HepG2 (cell line): ENCODE measurements around the gene ERFL. TPM values are rescaled to one million over a fixed set of nuclear protein-coding genes. Genes with fewer than 3 reads are reported as not detected.

Experiments used
- CEBPB ChIP-seq: IDR thresholded peaks from 2 replicates; pipeline ENCODE4 v1.6.1; 2011; ENCODE audit warnings: low read depth, low read length, improper control_type of control experiment, borderline replicate concordance
- DNMT3B ChIP-seq: conservative IDR thresholded peaks from 2 replicates; pipeline ENCODE4 v1.6.1; 2016; ENCODE audit warnings: missing biosample characterization, control low read depth
- FLYWCH1 ChIP-seq: sonication (generic); formaldehyde crosslinking; IDR thresholded peaks from 2 replicates; pipeline ENCODE4 v1.8.1; 2023; ENCODE audit warnings: mild to moderate bottlenecking, missing genetic modification reagents
- GTF3A ChIP-seq: sonication (generic); formaldehyde crosslinking; conservative IDR thresholded peaks from 2 replicates; pipeline ENCODE4 v1.4.0; 2020; ENCODE audit warnings: mild to moderate bottlenecking, missing genetic modification reagents
- HNRNPK ChIP-seq: fragments of 200-400 bp; formaldehyde crosslinking; IDR thresholded peaks from 2 replicates; pipeline ENCODE4 v1.6.1; 2018; ENCODE audit warnings: low read length, low read depth, moderate library complexity, mild to moderate bottlenecking; ENCODE audit not compliant: poor library complexity, severe bottlenecking
- KDM5B ChIP-seq: sonication (generic); formaldehyde crosslinking; IDR thresholded peaks from 2 replicates; pipeline ENCODE4 v1.4.0; 2020; ENCODE audit warnings: missing genetic modification reagents, mild to moderate bottlenecking, borderline replicate concordance
- KLF16 ChIP-seq, 2 experiments: sonication (generic) in 1 of 2; formaldehyde crosslinking in 1 of 2; IDR thresholded peaks; 2 replicates each; pipeline versions ENCODE4 v1.6.1 to v1.8.0; 2016 to 2023; ENCODE audit warnings: missing genetic modification reagents in 2 of 2, missing compliant biosample characterization in 1 of 2
- RXRB ChIP-seq: IDR thresholded peaks from 2 replicates; pipeline ENCODE4 v1.6.1; 2016; ENCODE audit warnings: borderline replicate concordance, missing genetic modification reagents, missing compliant biosample characterization
- SP2 ChIP-seq: sonication (generic); formaldehyde crosslinking; IDR thresholded peaks from 2 replicates; pipeline ENCODE4 v1.5.1; 2020; ENCODE audit warnings: mild to moderate bottlenecking, missing genetic modification reagents
- SRY ChIP-seq: sonication (generic); formaldehyde crosslinking; IDR thresholded peaks from 2 replicates; pipeline ENCODE4 v1.8.0; 2022; ENCODE audit warnings: mild to moderate bottlenecking, missing genetic modification reagents
- TARDBP ChIP-seq: sonication (generic); formaldehyde crosslinking; IDR thresholded peaks from 2 replicates; pipeline ENCODE4 v1.8.0; 2022; ENCODE audit warnings: mild to moderate bottlenecking, missing genetic modification reagents
- THYN1 ChIP-seq: sonication (generic); formaldehyde crosslinking; IDR thresholded peaks from 2 replicates; pipeline ENCODE4 v1.8.1; 2023; ENCODE audit warnings: low read depth, mild to moderate bottlenecking, moderate library complexity, missing genetic modification reagents, borderline replicate concordance
- ZMYM3 ChIP-seq: sonication (generic); formaldehyde crosslinking; IDR thresholded peaks from 2 replicates; pipeline ENCODE4 v1.5.1; 2020; ENCODE audit warnings: mild to moderate bottlenecking, missing genetic modification reagents
- ZNF264 ChIP-seq: sonication (generic); formaldehyde crosslinking; IDR thresholded peaks from 2 replicates; pipeline ENCODE4 v1.4.0; 2020; ENCODE audit warnings: missing genetic modification reagents
- ZNF280D ChIP-seq: sonication (generic); formaldehyde crosslinking; IDR thresholded peaks from 2 replicates; pipeline ENCODE4 v1.5.1; 2020; ENCODE audit warnings: mild to moderate bottlenecking, missing genetic modification reagents
- ZNF33A ChIP-seq: sonication (generic); formaldehyde crosslinking; IDR thresholded peaks from 2 replicates; pipeline ENCODE4 v1.5.1; 2020; ENCODE audit warnings: missing genetic modification reagents, mild to moderate bottlenecking, moderate library complexity, borderline replicate concordance
- ZNF784 ChIP-seq: sonication (generic); formaldehyde crosslinking; IDR thresholded peaks from 2 replicates; pipeline ENCODE4 v1.5.1; 2020; ENCODE audit warnings: missing genetic modification reagents, mild to moderate bottlenecking, borderline replicate concordance
- polyA plus RNA-seq, 8 experiments: library from polyadenylated mRNA; depleted of rRNA in 3 of 8; stranded (reverse) in 7 of 8; unstranded in 1 of 8; fragments of >200 nt; fragmentation: Illumina TruSeq in 4 of 8; extraction: Trizol in 4 of 8; gene quantifications; 2 replicates each; pipeline versions ENCODE4 v1.2.1 to v1.2.3, GENCODE V29; 2011 to 2016; ENCODE audit warnings: low read depth in 4 of 8, missing spikeins in 1 of 8, mixed read lengths in 1 of 8; ENCODE audit not compliant: insufficient read depth in 1 of 8
- total RNA-seq, 5 experiments: library from RNA; depleted of rRNA; stranded (reverse); fragments of >200 nt; fragmentation: Illumina TruSeq; extraction: Trizol; gene quantifications; 2 replicates each; pipeline ENCODE4 v1.2.3, GENCODE V29; 2016; ENCODE audit warnings: low read depth in 1 of 5
- TF ChIP-seq, protein P1 (sequence below): sonication (generic); formaldehyde crosslinking; IDR thresholded peaks from 2 replicates; pipeline ENCODE4 v1.8.0; 2022; ENCODE audit warnings: missing genetic modification reagents, mild to moderate bottlenecking, moderate library complexity, borderline replicate concordance
- TF ChIP-seq, protein P2 (sequence below): sonication (generic); formaldehyde crosslinking; IDR thresholded peaks from 2 replicates; pipeline ENCODE4 v1.4.0; 2020; ENCODE audit warnings: missing genetic modification reagents

ERFL gene
- total and polyA plus RNA-seq, 2 of the 13 experiments (the other 11 are each of a cell fraction or from before 2014, with no cell fraction given): not detected

DNA sequence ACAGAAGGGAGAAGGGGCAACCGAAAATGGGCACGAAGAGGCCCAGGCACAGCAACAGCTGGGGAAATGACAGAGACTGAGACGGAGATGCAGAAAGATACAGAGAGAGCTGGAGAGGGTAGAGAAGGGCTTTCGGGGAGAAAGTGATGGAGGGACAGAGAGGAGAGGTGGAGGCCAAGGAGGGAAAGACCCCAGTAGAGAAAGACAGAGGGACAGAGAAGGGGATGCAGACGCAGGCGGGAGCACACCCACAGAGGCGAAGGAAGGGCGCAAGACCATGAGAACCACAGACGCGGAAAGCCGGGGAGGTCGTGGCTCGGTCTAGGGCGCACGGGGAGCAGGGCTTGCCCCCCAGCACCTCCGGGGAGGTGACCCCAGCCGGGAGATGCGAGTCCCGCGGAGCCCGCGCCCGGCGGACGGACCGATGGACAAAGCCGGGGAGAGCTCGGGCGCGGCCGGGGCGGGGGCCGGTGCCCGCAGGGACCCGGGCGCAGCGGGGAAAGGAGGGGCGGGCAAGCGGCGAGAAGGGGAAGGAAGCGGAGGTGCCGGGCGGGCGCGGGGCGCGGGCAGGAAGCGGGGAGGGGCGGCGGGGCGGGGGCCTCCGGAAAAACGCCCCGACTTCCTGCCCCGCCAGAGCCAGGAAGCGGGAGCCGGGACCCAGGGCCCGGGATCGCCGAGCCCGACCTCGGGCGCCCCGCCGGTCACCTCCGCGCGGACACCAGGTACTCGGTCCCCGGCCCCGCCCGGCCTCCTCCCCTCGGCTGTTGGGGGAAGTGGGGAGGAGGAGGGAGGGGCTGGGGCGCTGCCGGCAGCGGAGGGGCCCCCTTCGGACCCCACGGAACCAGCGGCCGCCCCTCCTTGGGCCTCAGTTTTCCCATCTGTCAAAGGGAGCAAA is 45.4 kb downstream of the ERFL start, which contains the start of gene ARHGEF1 (continued):
- TF ChIP-seq, protein P1, sequence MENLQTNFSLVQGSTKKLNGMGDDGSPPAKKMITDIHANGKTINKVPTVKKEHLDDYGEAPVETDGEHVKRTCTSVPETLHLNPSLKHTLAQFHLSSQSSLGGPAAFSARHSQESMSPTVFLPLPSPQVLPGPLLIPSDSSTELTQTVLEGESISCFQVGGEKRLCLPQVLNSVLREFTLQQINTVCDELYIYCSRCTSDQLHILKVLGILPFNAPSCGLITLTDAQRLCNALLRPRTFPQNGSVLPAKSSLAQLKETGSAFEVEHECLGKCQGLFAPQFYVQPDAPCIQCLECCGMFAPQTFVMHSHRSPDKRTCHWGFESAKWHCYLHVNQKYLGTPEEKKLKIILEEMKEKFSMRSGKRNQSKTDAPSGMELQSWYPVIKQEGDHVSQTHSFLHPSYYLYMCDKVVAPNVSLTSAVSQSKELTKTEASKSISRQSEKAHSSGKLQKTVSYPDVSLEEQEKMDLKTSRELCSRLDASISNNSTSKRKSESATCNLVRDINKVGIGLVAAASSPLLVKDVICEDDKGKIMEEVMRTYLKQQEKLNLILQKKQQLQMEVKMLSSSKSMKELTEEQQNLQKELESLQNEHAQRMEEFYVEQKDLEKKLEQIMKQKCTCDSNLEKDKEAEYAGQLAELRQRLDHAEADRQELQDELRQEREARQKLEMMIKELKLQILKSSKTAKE (CRISPR knock-in tag): no peak
- TF ChIP-seq ZNF33A (CRISPR knock-in tag): no peak
- no peak for TF ChIP-seq ZNF280D
- no peak for TF ChIP-seq FLYWCH1
- TF ChIP-seq ZNF264 (CRISPR knock-in tag): no peak
- TF ChIP-seq DNMT3B (CRISPR knock-in tag): no peak
- no peak for TF ChIP-seq SRY (CRISPR knock-in tag)
- TF ChIP-seq CEBPB: no peak
- no peak for TF ChIP-seq THYN1 (CRISPR knock-in tag)
- no peak for TF ChIP-seq TARDBP (CRISPR knock-in tag)
- no peak for TF ChIP-seq RXRB (CRISPR knock-in tag)
- TF ChIP-seq, protein P2, sequence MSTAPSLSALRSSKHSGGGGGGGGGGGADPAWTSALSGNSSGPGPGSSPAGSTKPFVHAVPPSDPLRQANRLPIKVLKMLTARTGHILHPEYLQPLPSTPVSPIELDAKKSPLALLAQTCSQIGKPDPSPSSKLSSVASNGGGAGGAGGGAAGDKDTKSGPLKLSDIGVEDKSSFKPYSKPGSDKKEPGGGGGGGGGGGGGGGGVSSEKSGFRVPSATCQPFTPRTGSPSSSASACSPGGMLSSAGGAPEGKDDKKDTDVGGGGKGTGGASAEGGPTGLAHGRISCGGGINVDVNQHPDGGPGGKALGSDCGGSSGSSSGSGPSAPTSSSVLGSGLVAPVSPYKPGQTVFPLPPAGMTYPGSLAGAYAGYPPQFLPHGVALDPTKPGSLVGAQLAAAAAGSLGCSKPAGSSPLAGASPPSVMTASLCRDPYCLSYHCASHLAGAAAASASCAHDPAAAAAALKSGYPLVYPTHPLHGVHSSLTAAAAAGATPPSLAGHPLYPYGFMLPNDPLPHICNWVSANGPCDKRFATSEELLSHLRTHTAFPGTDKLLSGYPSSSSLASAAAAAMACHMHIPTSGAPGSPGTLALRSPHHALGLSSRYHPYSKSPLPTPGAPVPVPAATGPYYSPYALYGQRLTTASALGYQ: no peak
- peak; percentile 49 for TF ChIP-seq HNRNPK
- TF ChIP-seq GTF3A (CRISPR knock-in tag): no peak
- TF ChIP-seq KDM5B (CRISPR knock-in tag): no peak; the same call in 1 of the 2 replicates
- no peak for TF ChIP-seq ZMYM3 (CRISPR knock-in tag)
- TF ChIP-seq ZNF784 (CRISPR knock-in tag): no peak
- TF ChIP-seq KLF16 (CRISPR knock-in tag; IDR thresholded peaks at IDR 0.05): no peak
- TF ChIP-seq SP2 (CRISPR knock-in tag): no peak; the same call in 1 of the 2 replicates
